HepG2 (cell line): ENCODE data around the gene ZBTB9. TPM values are rescaled to one million over a fixed set of nuclear protein-coding genes. Genes with fewer than 3 reads are reported as not detected.

Experiments used
- GZF1 ChIP-seq: sonication (generic); formaldehyde crosslinking; IDR thresholded peaks from 2 replicates; pipeline ENCODE4 v1.5.1; 2020; ENCODE audit warnings: mild to moderate bottlenecking, missing genetic modification reagents
- HOXA5 ChIP-seq: sonication (generic); formaldehyde crosslinking; IDR thresholded peaks from 2 replicates; pipeline ENCODE4 v1.4.0; 2020; ENCODE audit warnings: missing genetic modification reagents
- MAX ChIP-seq: IDR thresholded peaks from 2 replicates; pipeline ENCODE4 v1.6.1; 2012; ENCODE audit warnings: inconsistent platforms
- NFE2L1 ChIP-seq: sonication (generic); formaldehyde crosslinking; IDR thresholded peaks from 2 replicates; pipeline ENCODE4 v1.4.0; 2020; ENCODE audit warnings: missing genetic modification reagents, mild to moderate bottlenecking, borderline replicate concordance
- ONECUT2 ChIP-seq: sonication (generic); formaldehyde crosslinking; IDR thresholded peaks from 2 replicates; pipeline ENCODE4 v1.4.0; 2020; ENCODE audit warnings: missing genetic modification reagents
- POLR2AphosphoS5 ChIP-seq: IDR thresholded peaks from 2 replicates; pipeline ENCODE4 v1.6.1; 2012; ENCODE audit warnings: low read depth, low read length
- PRDM15 ChIP-seq: sonication (generic); formaldehyde crosslinking; IDR thresholded peaks from 2 replicates; pipeline ENCODE4 v1.4.0; 2020; ENCODE audit warnings: missing genetic modification reagents
- RFX1 ChIP-seq: fragments of 450-650 bp; IDR thresholded peaks from 2 replicates; pipeline ENCODE4 v1.6.1; 2017
- SNAPC4 ChIP-seq: sonication (generic); formaldehyde crosslinking; IDR thresholded peaks from 2 replicates; pipeline ENCODE4 v1.4.0; 2020; ENCODE audit warnings: mild to moderate bottlenecking, missing genetic modification reagents
- TRIM24 ChIP-seq: sonication (generic); formaldehyde crosslinking; IDR thresholded peaks from 2 replicates; pipeline ENCODE4 v1.8.0; 2022; ENCODE audit warnings: mild to moderate bottlenecking, missing genetic modification reagents
- ZC3H13 ChIP-seq: sonication (generic); formaldehyde crosslinking; IDR thresholded peaks from 2 replicates; pipeline ENCODE4 v1.8.1; 2023; ENCODE audit warnings: mild to moderate bottlenecking, missing genetic modification reagents, moderate library complexity
- ZEB1 ChIP-seq: IDR thresholded peaks from 2 replicates; pipeline ENCODE4 v1.6.1; 2012; ENCODE audit warnings: mild to moderate bottlenecking, low read depth, inconsistent platforms; ENCODE audit not compliant: insufficient replicate concordance
- ZFAT ChIP-seq: sonication (generic); formaldehyde crosslinking; conservative IDR thresholded peaks from 2 replicates; pipeline ENCODE4 v1.8.1; 2023; ENCODE audit warnings: missing genetic modification reagents, inconsistent platforms
- ZNF281 ChIP-seq: sonication (generic); formaldehyde crosslinking; IDR thresholded peaks from 2 replicates; pipeline ENCODE4 v1.4.0; 2020; ENCODE audit warnings: missing genetic modification reagents, borderline replicate concordance
- ZNF292 ChIP-seq: sonication (generic); formaldehyde crosslinking; IDR thresholded peaks from 2 replicates; pipeline ENCODE4 v1.8.1; 2022; ENCODE audit warnings: mild to moderate bottlenecking, low read depth, missing genetic modification reagents, borderline replicate concordance
- ZNF780A ChIP-seq: sonication (generic); formaldehyde crosslinking; IDR thresholded peaks from 2 replicates; pipeline ENCODE4 v1.8.0; 2022; ENCODE audit warnings: mild to moderate bottlenecking, missing genetic modification reagents, moderate library complexity
- polyA plus RNA-seq, 8 experiments: library from polyadenylated mRNA; depleted of rRNA in 3 of 8; stranded (reverse) in 7 of 8; unstranded in 1 of 8; fragments of >200 nt; fragmentation: Illumina TruSeq in 4 of 8; extraction: Trizol in 4 of 8; gene quantifications; 2 replicates each; pipeline versions ENCODE4 v1.2.1 to v1.2.3, GENCODE V29; 2011 to 2016; ENCODE audit warnings: low read depth in 4 of 8, missing spikeins in 1 of 8, mixed read lengths in 1 of 8; ENCODE audit not compliant: insufficient read depth in 1 of 8
- total RNA-seq, 5 experiments: library from RNA; depleted of rRNA; stranded (reverse); fragments of >200 nt; fragmentation: Illumina TruSeq; extraction: Trizol; gene quantifications; 2 replicates each; pipeline ENCODE4 v1.2.3, GENCODE V29; 2016; ENCODE audit warnings: low read depth in 1 of 5

ZBTB9 gene
- total and polyA plus RNA-seq, 2 of the 13 experiments (the other 11 are each of a cell fraction or from before 2014, with no cell fraction given) = 5.3 to 9.2 TPM

- TF ChIP-seq ZNF281 (CRISPR knock-in tag) (no peak; the same call in 1 of the 2 replicates), PRDM15 (CRISPR knock-in tag) (0 out of 2 replicates have a peak, but pooled peaks have one; percentile 53), ZC3H13 (CRISPR knock-in tag) (peak; percentile 98), ZFAT (CRISPR knock-in tag) (no peak), GZF1 (peak; percentile 62; the same call in 1 of the 2 replicates), POLR2AphosphoS5 (peak; percentile 97), ZEB1 (no peak), ZNF780A (CRISPR knock-in tag) (peak; percentile 91), NFE2L1 (CRISPR knock-in tag) (peak; percentile 18; the same call in 1 of the 2 replicates), ONECUT2 (CRISPR knock-in tag) (no peak; the same call in 1 of the 2 replicates), ZNF292 (CRISPR knock-in tag) (peak; percentile 82), HOXA5 (CRISPR knock-in tag) (peak; percentile 94; the same call in 1 of the 2 replicates), RFX1 (peak; percentile 54; the same call in 1 of the 2 replicates), TRIM24 (CRISPR knock-in tag) (no peak), MAX (peak; percentile 99), SNAPC4 (CRISPR knock-in tag) (peak; percentile 81)
These were observed at the start of gene ZBTB9 (continued) for GRCh38 chr6:33454009-33454946.
